HG03139 (cell line): ENCODE data around the gene RPS21.
A peak's percentile ranks its signal among the peaks of the same experiment; 100 is the strongest.

ENCODE experiments used
- ATAC-seq: cut with Tn5 transposase; IDR thresholded peaks from one replicate; pipeline ENCODE4 v1.9.1; 2021; ENCODE audit not compliant: unreplicated experiment

Gene RPS21

DNA sequence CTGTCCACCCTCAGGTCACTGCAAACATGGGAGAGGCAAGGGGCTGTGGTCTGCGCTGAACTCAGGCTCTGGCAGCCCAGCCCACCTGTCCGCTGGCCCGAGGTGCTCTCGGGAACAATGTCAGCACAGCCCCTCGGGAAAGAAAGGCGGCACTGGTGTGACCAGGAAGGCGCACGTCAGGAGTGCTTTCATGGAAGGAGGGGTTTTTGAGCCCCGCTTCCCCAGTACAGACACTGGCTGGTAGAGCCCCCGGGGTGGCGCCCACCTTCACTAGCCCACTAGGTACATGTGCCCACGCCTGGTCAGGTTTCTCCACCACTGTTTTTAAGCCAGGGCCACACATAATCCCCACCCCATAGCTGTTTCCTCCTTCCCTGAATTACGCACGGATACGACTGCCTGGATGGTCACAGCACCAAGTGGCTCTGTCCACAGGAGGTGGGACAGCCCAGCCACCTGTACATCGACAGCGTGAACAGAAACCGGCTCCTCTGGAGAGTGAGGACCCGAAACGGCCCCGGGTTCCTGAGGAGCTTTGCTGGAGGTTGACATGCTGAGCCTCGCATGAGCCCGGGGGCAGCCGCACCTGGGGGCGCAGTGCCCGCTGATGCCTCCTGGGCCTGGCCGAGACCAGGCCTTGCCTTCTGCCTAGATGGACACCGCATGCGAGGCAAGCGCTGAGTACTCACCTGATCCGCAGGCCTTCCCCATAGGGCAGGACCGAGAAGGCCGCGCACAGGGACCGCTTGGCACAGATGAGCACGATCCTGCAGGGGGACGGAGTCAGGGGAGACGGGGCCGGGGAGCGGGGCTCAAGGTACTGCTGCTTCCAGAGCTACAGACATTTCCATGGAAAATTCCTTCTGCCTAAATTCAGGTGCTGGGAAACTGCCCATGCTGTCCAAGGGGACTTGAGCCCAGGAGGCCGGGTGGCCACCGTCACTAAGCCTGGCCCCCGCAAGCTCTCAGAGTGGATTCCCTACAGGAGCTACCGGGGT, 7.6 kb downstream of the RPS21 start:
- ATAC-seq: no peak

- ATAC-seq: no peak
These were observed 8.7 kb downstream of the RPS21 start for GRCh38 chr20:62395311-62396242.

- no peak for ATAC-seq
These were observed 9.7 kb downstream of the RPS21 start for GRCh38 chr20:62396367-62397239.

DNA sequence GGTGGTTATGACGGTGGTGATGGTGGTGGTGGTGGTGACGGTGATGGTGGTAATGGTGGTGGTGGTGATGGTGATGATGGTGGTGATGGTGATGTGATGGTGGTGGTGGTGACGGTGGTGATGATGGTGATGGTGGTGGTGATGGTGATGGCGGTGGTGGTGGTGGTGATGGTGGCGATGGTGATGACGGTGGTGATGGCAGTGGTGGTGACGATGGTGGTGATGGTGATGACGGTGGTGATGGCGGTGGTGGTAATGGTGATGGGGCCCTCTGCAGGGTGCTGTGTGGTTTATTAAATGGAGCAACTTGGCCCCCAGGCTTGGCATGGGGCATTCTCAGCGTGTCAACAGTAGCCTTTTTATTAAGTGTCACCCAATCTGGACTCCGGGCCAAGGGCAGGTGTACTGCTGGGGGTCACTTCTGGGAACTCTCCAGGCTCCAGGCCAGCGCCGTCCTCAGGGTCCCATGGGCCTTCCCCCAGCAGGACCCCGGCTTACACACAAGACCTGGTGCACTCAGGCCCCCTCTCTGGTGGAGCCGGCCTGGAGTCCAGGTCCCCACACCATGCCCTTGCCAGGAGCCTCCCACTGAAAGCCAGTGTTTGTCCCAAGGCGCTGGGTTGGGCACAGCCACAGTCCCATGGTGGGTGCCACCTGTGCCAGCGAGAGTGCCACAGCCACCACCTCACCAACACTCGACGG, 11.4 kb downstream of the RPS21 start:
- no peak for ATAC-seq

DNA sequence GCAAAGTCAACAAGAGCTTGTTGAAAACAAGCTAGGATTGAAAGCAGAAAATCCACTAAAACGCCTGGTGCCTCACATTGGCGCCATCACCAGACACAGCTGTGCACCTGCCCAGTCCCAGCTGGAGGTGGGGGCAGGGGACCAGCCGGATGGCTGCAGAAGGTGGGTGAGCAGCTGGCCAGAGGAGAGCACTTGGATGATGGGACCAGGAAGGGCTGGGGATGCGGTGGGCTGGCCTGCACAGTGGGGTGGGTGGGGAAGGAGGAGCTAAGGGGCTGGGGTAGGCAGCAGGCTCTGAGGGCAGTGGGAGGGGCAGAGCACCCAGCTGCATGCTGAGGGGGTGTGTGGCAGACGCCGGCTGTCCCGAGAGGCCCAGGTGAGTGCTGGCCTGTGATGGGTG, 13.1 kb downstream of the RPS21 start:
- no peak for ATAC-seq

- no peak for ATAC-seq
These were observed 13.6 kb downstream of the RPS21 start for GRCh38 chr20:62400541-62400940.

- ATAC-seq: no peak
These were observed 14.5 kb downstream of the RPS21 start for GRCh38 chr20:62401331-62401779.

GRCh38 chr20:62402456-62403150, 15.7 kb downstream of the RPS21 start:
- no peak for ATAC-seq

DNA sequence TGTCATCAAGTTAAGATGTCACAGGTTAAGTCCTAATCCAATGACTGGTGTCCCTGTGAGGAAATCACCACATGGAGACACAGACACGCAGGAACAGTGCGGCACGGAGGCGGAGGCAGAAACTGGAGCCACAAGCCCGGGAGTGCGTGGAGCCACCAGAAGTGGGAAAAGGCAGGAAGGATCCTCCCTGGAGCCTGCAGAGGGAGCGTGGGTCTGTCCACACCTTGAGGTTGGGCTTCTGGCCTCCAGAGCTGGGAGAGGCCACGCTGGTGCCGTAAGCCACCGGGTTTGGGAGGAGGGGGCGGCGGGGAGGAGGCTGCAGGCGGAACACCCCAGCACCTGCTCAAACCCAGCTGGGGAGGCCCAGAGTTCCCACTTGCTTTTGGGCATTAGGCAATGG, 16.4 kb downstream of the RPS21 start:
- no peak for ATAC-seq

DNA sequence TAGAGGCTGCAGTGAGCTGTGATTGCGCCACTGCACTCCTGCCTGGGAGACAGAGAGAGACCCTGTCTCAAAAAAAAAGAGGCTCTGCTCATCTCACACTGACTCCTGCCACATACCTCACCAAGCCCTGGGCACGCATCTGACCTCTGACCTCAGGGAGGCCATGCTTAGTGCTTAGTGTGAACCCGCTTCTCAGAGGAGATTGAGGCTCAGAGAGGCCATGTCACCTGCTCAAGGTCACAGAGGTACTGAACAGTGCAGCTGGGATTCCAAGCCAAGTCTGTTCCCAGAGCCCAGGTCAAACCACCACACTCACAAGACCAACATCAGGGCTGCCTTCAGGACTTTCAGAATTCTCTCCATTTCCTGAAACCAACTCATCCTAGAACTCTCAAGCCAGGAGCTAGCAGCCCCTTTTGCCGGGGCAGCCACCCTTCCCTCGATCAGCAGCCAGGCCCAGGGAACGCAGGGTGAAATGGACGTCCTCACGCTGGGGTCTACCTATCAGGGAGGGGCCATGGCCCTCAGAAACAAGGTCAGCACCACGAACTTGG, 17.3 kb downstream of the RPS21 start:
- ATAC-seq: no peak

DNA sequence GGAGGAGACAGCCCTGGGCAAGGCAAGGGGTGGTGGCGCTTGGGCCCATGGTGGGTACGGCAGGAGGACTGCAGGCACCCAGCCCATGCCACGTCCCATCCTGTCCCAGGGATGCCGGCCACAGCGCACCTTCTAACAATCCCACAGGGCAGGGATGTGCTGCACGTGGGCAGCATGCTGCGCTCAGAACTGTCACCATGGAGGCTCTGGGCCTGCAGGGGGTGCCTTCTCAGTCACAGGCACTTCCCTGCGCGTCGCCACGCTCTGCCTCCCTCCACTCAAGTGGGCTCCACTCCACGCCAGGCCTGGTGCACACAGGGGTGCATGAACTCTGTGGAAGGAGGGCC, 17.8 kb downstream of the RPS21 start:
- ATAC-seq: no peak

GRCh38 chr20:62405108-62405980, 18.4 kb downstream of the RPS21 start:
- no peak for ATAC-seq

DNA sequence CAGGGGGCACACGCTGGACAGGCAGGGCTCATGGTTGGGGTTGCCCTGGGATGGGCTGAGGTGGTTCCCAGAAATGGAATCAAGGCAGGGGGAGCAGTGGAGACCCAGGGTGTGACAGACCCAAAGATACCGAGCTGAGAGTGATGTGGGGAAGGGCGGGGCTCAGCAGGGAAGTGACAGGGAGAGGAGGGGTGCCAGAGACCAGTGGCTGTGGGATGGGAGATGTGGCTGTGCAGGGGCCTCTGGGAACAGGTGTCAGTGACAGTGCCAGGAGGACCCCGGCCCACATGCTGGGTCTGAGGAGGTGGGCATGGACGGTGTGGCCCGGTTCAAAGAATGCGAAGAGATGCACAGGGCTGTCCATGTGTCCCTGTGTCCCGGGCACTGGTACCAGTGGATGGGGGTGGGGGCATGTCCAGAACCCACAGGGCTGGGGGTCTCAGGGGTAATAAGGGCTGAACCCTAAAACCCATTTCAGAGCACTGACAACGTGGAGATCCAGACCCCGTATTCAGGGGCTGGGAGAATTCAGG, 19.1 kb downstream of the RPS21 start:
- ATAC-seq: no peak

- no peak for ATAC-seq
These were observed 19.8 kb downstream of the RPS21 start for GRCh38 chr20:62406635-62407176.

GRCh38 chr20:62407221-62407992, 20.5 kb downstream of the RPS21 start, which contains the start of gene CABLES2:
Gene CABLES2 (minus strand): TSS chr20:62407285. CDS start chr20:62407276, 9 bp downstream.
- peak; percentile 81 for ATAC-seq

DNA sequence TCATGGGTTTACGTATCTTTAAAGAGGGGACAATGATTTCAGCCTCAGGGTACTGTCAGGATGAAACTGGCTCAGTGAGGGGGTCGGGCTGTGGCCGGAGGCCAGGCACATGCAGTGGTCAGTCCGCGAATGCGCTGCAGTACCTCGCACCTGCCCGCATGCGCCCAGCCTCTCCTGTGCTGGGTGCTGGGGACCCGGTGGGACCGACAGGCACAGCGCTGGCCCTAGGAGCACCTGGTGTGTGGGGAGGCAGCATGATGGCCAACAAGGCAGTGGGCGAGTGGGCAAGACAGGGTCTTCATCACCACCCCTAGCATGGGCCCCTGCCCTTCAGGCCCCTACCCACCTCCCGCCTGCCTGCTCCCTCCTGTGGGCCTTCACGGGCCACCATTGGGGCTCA, 21.2 kb downstream of the RPS21 start:
- ATAC-seq: no peak

DNA sequence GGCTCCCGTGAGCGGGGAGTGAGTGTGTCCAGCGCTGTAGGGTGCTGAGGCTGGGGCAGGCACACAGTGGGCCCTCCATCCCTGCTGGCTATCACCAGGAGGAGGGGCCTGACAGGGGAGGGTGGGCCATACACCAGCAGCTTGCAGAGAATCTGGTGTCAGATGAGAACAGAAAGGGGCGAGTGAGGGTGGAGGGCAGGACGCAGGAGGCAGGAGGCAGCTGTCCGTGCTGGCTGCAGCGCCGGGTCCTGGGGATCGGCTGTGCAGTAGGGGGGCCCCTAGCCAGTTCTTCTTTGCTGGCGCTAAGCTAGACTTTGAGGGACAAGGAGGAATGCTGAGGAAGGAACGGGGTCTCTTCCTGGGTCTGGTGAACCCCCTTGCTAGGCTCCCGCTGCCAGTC, 21.7 kb downstream of the RPS21 start:
- no peak for ATAC-seq
